WTC11 (cell line): ENCODE data around the gene ETV1. TPM values are rescaled to one million over a fixed set of nuclear protein-coding genes. Genes with fewer than 3 reads are reported as not detected.

Experiments used
- ATAC-seq: fragments of 200-7000 bp; cut with Tn5 transposase; 2 replicates; pipeline ENCODE4 v1.10.0; 2021; ENCODE audit warnings: mild to moderate bottlenecking, moderate library complexity
- CTCF ChIA-PET: fragments of 300-600 bp; sonication (Branson Sonifier 250); formaldehyde crosslinking; loops from one replicate; lab custom pipeline; 2021; ENCODE audit warnings: antibody characterized with exemption; lab: Charles Lee
- POLR2A ChIA-PET: fragments of 350-600 bp; sonication (Branson Sonifier 250); formaldehyde crosslinking; loops from one replicate; lab custom pipeline; 2021; ENCODE audit warnings: antibody characterized with exemption; lab: Charles Lee
- DNase-seq: peaks from one replicate; pipeline ENCODE4 v3.0.0; 2021; ENCODE audit warnings: low spot score
- H3K27ac Mint-ChIP-seq: 2 replicates; pipeline ENCODE4 v1.8.0; 2021; ENCODE audit warnings: mixed read lengths
- H3K27me3 Mint-ChIP-seq: 2 replicates; pipeline ENCODE4 v1.8.0; 2021; ENCODE audit warnings: low read depth, mild to moderate bottlenecking, moderate library complexity, mixed read lengths
- H3K36me3 Mint-ChIP-seq: 2 replicates; pipeline ENCODE4 v1.8.0; 2021; ENCODE audit warnings: mixed read lengths
- H3K4me1 Mint-ChIP-seq: 2 replicates; pipeline ENCODE4 v1.8.0; 2022; ENCODE audit warnings: mixed read lengths
- H3K4me3 Mint-ChIP-seq: 2 replicates; pipeline ENCODE4 v1.8.0; 2021; ENCODE audit warnings: mild to moderate bottlenecking, moderate library complexity, mixed read lengths
- H3K9me3 Mint-ChIP-seq: 2 replicates; pipeline ENCODE4 v1.8.0; 2021; ENCODE audit warnings: mixed read lengths
- AFF4 ChIP-seq: sonication (generic); formaldehyde crosslinking; IDR thresholded peaks from 2 replicates; pipeline ENCODE4 v1.8.1; 2023; ENCODE audit warnings: mild to moderate bottlenecking, missing genetic modification reagents, borderline replicate concordance
- ATF1 ChIP-seq: sonication (generic); formaldehyde crosslinking; IDR thresholded peaks from 2 replicates; pipeline ENCODE4 v1.8.1; 2023; ENCODE audit warnings: mild to moderate bottlenecking, moderate library complexity, missing genetic modification reagents
- CBFB ChIP-seq: sonication (generic); formaldehyde crosslinking; IDR thresholded peaks from 2 replicates; pipeline ENCODE4 v1.8.1; 2022; ENCODE audit warnings: mild to moderate bottlenecking, low read depth, missing genetic modification reagents
- CTCF ChIP-seq: fragments of 200-600 bp; IDR thresholded peaks from 2 replicates; pipeline ENCODE4 v1.8.0; 2022; ENCODE audit warnings: antibody characterized with exemption
- EMX1 ChIP-seq: fragments of 250-450 bp; sonication (Bioruptor Pico); IDR thresholded peaks from 2 replicates; pipeline ENCODE4 v1.8.0; 2021; ENCODE audit warnings: mild to moderate bottlenecking
- ESRRA ChIP-seq: sonication (generic); formaldehyde crosslinking; IDR thresholded peaks from 2 replicates; pipeline ENCODE4 v1.8.1; 2022; ENCODE audit warnings: mild to moderate bottlenecking, missing genetic modification reagents, borderline replicate concordance
- FOXJ3 ChIP-seq: sonication (generic); formaldehyde crosslinking; IDR thresholded peaks from 2 replicates; pipeline ENCODE4 v1.9.0; 2021; ENCODE audit warnings: missing genetic modification reagents, mild to moderate bottlenecking, borderline replicate concordance
- GABPB1 ChIP-seq: sonication (generic); formaldehyde crosslinking; IDR thresholded peaks from 2 replicates; pipeline ENCODE4 v1.8.1; 2023; ENCODE audit warnings: mild to moderate bottlenecking, missing genetic modification reagents
- GRHL2 ChIP-seq: fragments of 250-450 bp; sonication (Bioruptor Pico); IDR thresholded peaks from 2 replicates; pipeline ENCODE4 v1.8.0; 2022; ENCODE audit warnings: mild to moderate bottlenecking, moderate library complexity; ENCODE audit not compliant: insufficient replicate concordance, severe bottlenecking
- NFE2L1 ChIP-seq: sonication (generic); formaldehyde crosslinking; IDR thresholded peaks from 2 replicates; pipeline ENCODE4 v1.8.1; 2023; ENCODE audit warnings: missing genetic modification reagents
- TEAD1 ChIP-seq: sonication (generic); formaldehyde crosslinking; IDR thresholded peaks from 2 replicates; pipeline ENCODE4 v1.8.0; 2022; ENCODE audit warnings: mild to moderate bottlenecking, missing genetic modification reagents
- ZNF138 ChIP-seq: sonication (generic); formaldehyde crosslinking; conservative IDR thresholded peaks from 2 replicates; pipeline ENCODE4 v1.8.1; 2022; ENCODE audit warnings: mild to moderate bottlenecking, moderate library complexity, missing genetic modification reagents
- ZNF232 ChIP-seq: sonication (generic); formaldehyde crosslinking; IDR thresholded peaks from 2 replicates; pipeline ENCODE4 v1.8.0; 2022; ENCODE audit warnings: mild to moderate bottlenecking, missing genetic modification reagents
- ZNF263 ChIP-seq: sonication (generic); formaldehyde crosslinking; IDR thresholded peaks from 2 replicates; pipeline ENCODE4 v1.8.1; 2022; ENCODE audit warnings: low read depth, mild to moderate bottlenecking, moderate library complexity, missing genetic modification reagents
- total RNA-seq: library from RNA; stranded (reverse); gene quantifications from 3 replicates; pipeline ENCODE4 v1.2.3, GENCODE V29; 2021
- TF ChIP-seq, protein P1 (sequence below): fragments of 250-450 bp; sonication (Bioruptor Pico); IDR thresholded peaks from 2 replicates; pipeline ENCODE4 v1.9.0; 2021; ENCODE audit warnings: mild to moderate bottlenecking, borderline replicate concordance
- TF ChIP-seq, protein P2 (sequence below): sonication (generic); formaldehyde crosslinking; IDR thresholded peaks from 2 replicates; pipeline ENCODE4 v1.8.1; 2023; ENCODE audit warnings: mild to moderate bottlenecking, missing genetic modification reagents, moderate library complexity
- TF ChIP-seq, protein P3 (sequence below): sonication (generic); formaldehyde crosslinking; IDR thresholded peaks from 2 replicates; pipeline ENCODE4 v1.8.0; 2022; ENCODE audit warnings: mild to moderate bottlenecking, missing genetic modification reagents
- TF ChIP-seq, protein P4 (sequence below): sonication (generic); formaldehyde crosslinking; IDR thresholded peaks from 2 replicates; pipeline ENCODE4 v1.8.0; 2022; ENCODE audit warnings: mild to moderate bottlenecking, missing genetic modification reagents

ETV1 gene
- total RNA-seq, 1 experiment from 2014 or later, result 76.6 TPM

DNA sequence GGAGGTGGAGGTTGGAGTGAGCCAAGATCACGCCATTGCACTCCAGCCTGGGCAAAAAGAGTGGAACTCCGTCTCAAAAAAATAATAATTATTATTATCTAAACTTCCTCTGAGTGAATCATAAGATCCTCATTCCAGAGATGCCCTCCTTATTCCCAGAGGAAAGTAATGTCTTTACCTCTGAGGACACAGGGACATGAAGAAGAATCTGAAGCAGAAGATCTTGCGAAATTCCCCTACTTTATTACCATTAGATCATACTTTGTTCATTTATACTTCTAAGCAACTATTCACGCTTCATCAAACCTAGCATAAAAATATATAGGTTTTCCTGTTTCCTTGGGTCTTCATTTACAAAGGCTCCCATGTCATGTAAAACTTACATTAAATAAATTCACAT, 143.1 kb downstream of the ETV1 start:
- Mint-ChIP-seq H3K4me3 (no peak overlapping the region), H3K27me3 (peaks cover 8% of the 10 kb centered on the region), H3K9me3 (no peaks in the 10 kb centered on the region), H3K36me3 (no peaks in the 10 kb centered on the region)
- ChIA-PET CTCF (no interaction called here), POLR2A (no interaction called here)
- ATAC-seq (no peak), DNase-seq (no peak)
- no peak for TF ChIP-seq GABPB1 (CRISPR knock-in tag)
- TF ChIP-seq ZNF263 (CRISPR knock-in tag), result no peak
- TF ChIP-seq ZNF138 (CRISPR knock-in tag), result no peak
- TF ChIP-seq TEAD1 (CRISPR knock-in tag), result no peak
- no peak for TF ChIP-seq NFE2L1 (CRISPR knock-in tag)
- TF ChIP-seq, protein P1, sequence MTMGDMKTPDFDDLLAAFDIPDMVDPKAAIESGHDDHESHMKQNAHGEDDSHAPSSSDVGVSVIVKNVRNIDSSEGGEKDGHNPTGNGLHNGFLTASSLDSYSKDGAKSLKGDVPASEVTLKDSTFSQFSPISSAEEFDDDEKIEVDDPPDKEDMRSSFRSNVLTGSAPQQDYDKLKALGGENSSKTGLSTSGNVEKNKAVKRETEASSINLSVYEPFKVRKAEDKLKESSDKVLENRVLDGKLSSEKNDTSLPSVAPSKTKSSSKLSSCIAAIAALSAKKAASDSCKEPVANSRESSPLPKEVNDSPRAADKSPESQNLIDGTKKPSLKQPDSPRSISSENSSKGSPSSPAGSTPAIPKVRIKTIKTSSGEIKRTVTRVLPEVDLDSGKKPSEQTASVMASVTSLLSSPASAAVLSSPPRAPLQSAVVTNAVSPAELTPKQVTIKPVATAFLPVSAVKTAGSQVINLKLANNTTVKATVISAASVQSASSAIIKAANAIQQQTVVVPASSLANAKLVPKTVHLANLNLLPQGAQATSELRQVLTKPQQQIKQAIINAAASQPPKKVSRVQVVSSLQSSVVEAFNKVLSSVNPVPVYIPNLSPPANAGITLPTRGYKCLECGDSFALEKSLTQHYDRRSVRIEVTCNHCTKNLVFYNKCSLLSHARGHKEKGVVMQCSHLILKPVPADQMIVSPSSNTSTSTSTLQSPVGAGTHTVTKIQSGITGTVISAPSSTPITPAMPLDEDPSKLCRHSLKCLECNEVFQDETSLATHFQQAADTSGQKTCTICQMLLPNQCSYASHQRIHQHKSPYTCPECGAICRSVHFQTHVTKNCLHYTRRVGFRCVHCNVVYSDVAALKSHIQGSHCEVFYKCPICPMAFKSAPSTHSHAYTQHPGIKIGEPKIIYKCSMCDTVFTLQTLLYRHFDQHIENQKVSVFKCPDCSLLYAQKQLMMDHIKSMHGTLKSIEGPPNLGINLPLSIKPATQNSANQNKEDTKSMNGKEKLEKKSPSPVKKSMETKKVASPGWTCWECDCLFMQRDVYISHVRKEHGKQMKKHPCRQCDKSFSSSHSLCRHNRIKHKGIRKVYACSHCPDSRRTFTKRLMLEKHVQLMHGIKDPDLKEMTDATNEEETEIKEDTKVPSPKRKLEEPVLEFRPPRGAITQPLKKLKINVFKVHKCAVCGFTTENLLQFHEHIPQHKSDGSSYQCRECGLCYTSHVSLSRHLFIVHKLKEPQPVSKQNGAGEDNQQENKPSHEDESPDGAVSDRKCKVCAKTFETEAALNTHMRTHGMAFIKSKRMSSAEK (CRISPR knock-in tag), result no peak
- TF ChIP-seq CTCF, result no peak
- no peak for TF ChIP-seq ESRRA (CRISPR knock-in tag)
- no peak for TF ChIP-seq ATF1
- TF ChIP-seq EMX1 (CRISPR knock-in tag), result no peak
- TF ChIP-seq, protein P2, sequence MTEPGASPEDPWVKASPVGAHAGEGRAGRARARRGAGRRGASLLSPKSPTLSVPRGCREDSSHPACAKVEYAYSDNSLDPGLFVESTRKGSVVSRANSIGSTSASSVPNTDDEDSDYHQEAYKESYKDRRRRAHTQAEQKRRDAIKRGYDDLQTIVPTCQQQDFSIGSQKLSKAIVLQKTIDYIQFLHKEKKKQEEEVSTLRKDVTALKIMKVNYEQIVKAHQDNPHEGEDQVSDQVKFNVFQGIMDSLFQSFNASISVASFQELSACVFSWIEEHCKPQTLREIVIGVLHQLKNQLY, result no peak
- no peak for TF ChIP-seq ZNF232 (CRISPR knock-in tag)
- TF ChIP-seq CBFB (CRISPR knock-in tag), result no peak
- TF ChIP-seq, protein P3, sequence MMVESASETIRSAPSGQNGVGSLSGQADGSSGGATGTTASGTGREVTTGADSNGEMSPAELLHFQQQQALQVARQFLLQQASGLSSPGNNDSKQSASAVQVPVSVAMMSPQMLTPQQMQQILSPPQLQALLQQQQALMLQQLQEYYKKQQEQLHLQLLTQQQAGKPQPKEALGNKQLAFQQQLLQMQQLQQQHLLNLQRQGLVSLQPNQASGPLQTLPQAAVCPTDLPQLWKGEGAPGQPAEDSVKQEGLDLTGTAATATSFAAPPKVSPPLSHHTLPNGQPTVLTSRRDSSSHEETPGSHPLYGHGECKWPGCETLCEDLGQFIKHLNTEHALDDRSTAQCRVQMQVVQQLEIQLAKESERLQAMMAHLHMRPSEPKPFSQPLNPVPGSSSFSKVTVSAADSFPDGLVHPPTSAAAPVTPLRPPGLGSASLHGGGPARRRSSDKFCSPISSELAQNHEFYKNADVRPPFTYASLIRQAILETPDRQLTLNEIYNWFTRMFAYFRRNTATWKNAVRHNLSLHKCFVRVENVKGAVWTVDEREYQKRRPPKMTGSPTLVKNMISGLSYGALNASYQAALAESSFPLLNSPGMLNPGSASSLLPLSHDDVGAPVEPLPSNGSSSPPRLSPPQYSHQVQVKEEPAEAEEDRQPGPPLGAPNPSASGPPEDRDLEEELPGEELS, result no peak
- no peak for TF ChIP-seq AFF4 (CRISPR knock-in tag)
- TF ChIP-seq GRHL2, result no peak
- TF ChIP-seq FOXJ3 (CRISPR knock-in tag), result no peak
- TF ChIP-seq, protein P4, sequence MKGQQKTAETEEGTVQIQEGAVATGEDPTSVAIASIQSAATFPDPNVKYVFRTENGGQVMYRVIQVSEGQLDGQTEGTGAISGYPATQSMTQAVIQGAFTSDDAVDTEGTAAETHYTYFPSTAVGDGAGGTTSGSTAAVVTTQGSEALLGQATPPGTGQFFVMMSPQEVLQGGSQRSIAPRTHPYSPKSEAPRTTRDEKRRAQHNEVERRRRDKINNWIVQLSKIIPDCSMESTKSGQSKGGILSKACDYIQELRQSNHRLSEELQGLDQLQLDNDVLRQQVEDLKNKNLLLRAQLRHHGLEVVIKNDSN (CRISPR knock-in tag), result no peak
- TF ChIP-seq, all 79 proteins: peak for 0
- H3K27ac Mint-ChIP-seq, result no peak overlapping the region
- peaks cover 24% of the 10 kb centered on the region for H3K4me1 Mint-ChIP-seq
